ENCODE measurements around the gene GRIN2D.

The GRIN2D gene

GRCh38 chr19:48442116-48443035 is 48.9 kb downstream of the GRIN2D start:
- no peak for DNase-seq (ENCODE audit: low spot score)

GRCh38 chr19:48443256-48443655 is 49.8 kb downstream of the GRIN2D start:
- no peak for DNase-seq (ENCODE audit: low spot score)
